Ovary (tissue), 3 donors: Measurements from ENCODE around the gene SETD7.

Experiments used
- CTCF ChIP-seq, 3 donors: fragments of 450-650 bp in 2 of 3; fragments of 200-600 bp in 1 of 3; IDR thresholded peaks; one replicate each; pipeline versions ENCODE4 v1.5.1 to v1.8.0; 2016 to 2022; ENCODE audit warnings: antibody characterized with exemption in 3 of 3, mild to moderate bottlenecking in 1 of 3
- POLR2A ChIP-seq: fragments of 450-650 bp; IDR thresholded peaks from one replicate; pipeline ENCODE4 v1.6.1; 2017; ENCODE audit warnings: antibody characterized with exemption, mild to moderate bottlenecking, moderate library complexity
- donor health status: DM: no; HTN: no; CAD: no.

- no peak for TF ChIP-seq CTCF (IDR thresholded peaks at IDR 0.05)
- TF ChIP-seq POLR2A = no peak
These were observed 20.7 kb downstream of the SETD7 start for GRCh38 chr4:139535228-139535870.
